Cerebellar cortex (tissue), 1 donor: ENCODE measurements around the gene NEU2.
"Not testable (repeated sequence)": the region's sequence is repeated elsewhere in the genome, so short reads cannot be mapped to it uniquely, and the experiment has no call there.

ENCODE experiments used
- DNase-seq: peaks from one replicate; pipeline ENCODE4 v3.0.0-alpha.2; 2015; ENCODE audit warnings: low spot score

NEU2 gene

DNA sequence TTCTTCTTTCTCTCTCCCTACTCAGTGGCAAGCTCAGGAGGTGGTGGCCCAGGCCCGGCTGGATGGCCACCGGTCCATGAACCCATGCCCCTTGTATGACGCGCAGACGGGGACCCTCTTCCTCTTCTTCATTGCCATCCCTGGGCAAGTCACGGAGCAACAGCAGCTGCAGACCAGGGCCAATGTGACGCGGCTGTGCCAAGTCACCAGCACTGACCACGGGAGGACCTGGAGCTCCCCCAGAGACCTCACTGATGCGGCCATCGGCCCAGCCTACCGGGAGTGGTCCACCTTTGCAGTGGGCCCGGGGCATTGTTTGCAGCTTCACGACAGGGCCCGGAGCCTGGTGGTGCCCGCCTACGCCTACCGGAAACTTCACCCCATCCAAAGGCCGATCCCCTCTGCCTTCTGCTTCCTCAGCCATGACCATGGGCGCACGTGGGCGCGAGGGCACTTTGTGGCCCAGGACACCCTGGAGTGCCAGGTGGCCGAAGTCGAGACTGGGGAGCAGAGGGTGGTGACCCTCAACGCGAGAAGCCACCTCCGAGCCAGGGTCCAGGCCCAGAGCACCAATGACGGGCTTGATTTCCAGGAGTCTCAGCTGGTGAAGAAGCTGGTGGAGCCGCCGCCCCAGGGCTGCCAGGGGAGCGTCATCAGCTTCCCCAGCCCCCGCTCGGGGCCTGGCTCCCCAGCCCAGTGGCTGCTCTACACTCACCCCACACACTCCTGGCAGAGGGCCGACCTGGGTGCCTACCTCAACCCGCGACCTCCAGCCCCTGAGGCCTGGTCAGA, 1.8 kb downstream of the NEU2 start:
- no peak for DNase-seq

DNA sequence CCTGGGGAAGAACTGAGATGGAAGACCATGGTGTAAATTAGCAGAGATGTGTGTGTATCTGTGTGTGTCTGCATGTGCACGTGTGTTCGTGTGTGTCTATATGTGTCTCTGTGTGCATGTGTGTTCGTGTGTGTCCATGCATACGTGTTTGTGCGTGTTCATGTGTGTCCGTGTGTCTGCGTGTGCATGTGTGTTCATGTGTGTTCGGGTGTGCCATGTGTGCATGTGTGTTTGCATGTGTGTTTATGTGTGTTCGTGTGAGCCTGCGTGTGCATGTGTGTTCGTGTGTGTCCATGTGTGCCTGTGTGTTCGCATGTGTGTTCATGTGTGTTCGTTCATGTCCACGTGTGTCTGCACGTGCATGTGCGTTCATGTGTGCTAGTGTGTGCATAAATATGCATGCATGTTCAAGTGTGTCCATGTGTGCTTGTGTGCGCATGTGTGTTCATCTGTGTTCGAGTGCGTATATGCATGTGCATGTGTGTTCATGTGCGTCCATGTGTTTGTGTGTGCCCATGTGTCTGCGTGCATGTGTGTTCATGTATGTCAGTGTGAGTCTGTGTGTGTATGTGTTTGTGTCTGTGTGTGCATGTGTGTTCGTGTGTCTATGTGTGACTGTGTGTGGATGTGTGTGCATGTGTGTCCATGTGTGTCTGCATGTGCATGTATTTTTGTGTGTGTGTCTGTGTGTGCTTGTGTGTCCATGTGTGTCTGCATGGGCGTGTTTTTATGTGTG, 3.1 kb downstream of the NEU2 start:
- DNase-seq = no peak

DNA sequence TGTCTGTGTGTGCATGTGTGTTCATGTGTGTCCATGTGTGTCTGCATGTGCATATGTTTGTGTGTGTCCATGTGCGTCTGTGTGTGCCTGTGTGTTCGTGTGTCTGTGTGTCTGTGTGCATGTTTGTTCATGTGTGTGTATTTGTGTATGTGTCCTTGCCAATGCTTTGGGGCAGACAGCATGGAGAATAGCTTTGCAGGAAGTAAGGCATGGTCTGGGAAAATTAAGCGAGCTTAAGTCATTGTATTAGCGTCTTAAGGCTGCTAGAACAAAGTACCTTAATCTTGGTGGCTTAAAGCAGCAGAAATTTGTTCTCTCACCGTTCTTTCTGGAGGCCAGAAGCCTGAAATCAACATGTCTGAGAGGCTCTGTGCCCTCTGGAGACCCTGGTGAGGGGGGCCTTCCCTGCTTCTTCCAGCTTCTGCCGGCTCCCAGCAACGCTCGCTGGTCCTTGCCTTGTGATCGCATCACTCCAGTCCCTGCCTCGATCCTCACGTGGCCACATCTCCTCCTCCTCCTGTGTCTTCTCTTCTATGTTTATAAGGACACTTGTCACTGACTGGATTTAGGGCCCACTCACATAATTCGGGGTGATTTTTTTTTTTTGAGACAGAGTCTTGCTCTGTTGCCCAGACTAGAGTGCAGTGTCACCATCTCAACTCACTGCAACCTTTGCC, 3.8 kb downstream of the NEU2 start:
- no peak for DNase-seq

DNA sequence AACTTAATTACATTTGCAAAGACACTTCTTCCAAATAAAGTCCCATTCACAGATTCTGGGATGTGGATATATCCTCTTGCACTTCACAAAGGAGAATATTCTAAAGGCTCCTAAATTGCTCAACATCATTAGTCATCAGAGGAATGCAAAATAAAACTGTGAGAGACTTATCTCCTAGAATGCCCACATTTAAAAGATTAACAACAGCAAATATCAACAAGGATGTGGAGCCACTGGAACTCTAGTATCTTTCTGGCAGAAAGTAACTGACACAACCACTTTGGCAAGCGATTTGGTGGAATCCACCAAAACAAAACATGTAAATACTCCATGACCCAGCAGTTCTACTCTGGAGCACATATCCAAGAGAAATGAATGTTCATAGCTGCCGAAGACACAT, 4.6 kb downstream of the NEU2 start:
- DNase-seq = no peak

DNA sequence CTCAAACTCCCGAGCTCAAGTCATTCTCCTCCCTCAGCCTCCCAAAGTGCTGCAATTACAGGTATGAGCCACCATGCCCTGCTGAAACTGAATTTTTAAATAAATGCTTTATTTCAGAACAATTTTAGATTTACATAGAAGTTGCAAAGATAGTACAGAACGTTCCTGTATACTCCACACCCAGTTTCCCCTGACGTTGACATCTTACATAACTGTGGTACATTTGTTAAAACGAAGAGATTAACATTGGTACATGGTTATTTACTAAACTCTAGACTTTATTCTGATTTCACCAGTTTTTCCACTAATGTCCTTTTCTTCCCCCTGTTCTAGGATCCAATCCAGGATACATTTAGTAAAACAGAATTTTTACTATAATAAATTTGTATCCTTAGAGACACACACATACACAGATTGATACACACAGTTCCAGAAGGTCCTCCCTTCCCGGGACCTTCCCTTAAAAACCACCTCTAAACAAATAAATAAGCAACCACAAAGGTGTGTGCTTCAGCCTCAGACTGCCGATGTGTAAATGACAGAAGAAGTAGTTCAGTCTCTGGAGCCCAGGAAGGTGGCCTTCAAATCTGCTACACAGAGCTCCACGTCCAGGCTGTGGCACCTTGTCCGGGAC, 6.9 kb downstream of the NEU2 start:
- no peak for DNase-seq

DNA sequence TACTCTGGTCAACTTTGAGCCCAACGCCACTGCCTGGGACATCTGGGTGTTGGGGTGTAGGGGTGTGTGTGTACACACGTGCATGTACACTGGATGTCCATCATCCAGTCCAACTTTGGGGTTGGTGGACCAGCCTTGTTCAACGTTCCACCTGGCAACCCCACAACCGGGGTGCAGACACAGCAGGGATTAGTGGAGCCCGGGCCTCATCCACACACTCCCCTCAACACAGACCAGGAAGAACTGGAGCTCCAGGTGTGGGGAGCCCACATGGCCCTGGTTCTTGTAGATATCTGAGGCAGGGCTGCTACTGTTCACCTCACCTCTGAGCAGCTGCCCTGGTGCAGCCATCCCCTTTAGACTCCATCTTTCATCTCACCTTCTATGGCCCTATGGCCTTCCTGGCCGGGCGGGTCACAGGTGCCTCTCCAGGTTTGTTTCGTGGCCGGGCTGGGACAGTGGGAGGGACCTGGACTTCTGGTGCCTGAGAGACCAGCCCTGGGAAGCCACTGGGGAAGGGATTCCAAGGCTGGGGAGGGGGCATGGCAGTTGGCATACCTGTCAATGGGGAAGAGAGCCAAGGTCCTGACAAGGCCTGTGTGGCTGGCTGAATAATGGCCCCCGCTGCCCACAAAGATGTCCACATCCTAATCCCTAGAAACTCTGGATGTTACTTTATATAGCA, 7.5 kb downstream of the NEU2 start:
- DNase-seq = no peak

DNA sequence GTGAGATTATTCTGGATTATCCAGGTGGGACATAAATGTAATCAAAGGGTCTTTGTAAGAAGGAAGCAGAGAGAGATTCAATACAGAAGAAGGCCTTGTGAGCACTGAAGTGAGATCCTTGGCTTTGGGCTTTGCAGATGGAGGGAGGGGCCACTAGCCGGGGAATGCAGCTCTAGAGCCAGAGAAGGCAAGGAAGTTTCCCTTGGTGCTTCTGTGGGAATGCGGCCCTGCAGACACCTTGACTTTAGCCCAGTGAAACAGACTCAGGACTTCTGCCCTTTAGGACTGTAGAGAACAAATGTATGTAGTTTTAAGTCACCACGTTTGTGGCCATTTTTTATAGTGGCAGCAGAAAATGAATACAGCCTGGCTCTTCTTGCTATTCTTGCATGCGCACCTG, 8.1 kb downstream of the NEU2 start:
- DNase-seq = no peak

DNA sequence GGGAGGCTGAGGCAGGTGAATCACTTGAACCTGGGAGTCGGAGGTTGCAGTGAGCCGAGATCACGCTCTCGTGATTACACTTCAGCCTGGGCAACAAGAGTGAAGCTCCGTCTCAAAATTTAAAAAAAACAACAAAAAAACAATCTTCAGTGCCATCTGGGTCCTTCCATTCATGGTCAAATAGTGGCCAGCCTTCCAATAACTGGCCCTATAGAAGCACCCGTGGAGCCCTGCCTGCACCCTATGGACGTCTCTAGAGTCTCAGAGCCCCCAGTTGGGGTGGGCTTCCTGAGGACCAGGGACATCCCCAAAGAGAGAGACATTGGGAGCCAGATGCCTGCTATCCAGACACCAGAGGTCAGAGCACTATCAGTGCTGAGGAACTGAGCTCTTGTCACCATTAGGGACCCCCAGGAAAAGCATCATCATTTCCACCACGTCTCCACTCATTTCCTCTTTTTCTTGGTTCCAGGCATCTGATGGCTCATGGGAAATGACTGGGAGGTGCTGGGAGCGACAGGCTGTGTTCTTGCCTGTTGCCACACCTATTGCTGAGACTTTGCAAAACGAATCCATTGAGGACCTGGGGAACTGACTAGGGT, 9.4 kb downstream of the NEU2 start:
- no peak for DNase-seq

DNA sequence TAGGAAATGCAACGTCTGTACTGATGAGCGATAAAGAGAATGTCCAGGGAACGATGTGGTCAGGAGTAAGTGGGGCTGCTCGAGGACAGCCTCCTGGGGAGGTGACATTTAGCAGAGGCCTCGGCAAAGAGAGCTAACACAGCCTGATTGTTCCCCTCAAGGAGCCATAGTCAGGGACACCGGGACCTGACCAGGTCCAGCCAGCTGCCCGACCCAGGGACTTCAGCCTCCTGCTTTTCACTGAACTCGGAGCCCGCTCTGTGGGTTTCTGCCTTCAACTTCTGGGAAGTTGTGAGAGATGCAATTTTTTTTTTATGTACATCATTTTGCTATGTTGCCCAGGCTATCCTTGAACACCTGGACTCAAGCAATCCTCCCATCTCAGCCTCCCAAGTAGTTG, 10.1 kb downstream of the NEU2 start:
- no peak for DNase-seq

DNA sequence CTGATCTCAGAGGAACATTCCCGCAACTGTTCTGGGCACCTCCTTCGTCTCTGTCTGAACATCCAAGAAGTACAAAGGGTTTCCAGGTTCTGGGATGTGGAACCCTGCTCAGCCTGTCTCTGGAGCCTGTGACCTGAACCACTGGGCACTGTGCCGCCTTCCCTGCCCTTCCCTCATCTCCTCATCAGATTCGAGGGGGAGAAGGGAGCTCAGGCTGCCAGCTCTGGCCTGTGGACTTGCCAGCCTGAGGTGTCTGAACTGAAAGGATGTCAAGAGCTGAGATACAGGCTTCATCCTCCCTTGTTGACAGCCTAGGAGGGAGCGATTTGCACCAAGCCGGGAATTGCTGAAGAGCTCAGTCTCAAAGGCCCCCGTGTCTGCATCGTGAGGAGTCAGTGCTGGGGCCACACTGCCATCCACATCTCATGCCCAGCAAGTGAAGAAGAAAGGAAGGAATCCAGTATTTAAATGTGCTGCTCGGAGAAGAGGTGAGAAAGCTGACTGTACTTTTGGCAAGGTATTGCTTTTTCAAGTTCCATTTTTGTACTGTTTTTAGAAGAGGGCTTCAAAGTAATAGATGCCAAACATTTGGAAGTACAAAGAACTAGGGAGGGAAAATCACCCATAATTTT, 12.6 kb downstream of the NEU2 start:
- no peak for DNase-seq

DNA sequence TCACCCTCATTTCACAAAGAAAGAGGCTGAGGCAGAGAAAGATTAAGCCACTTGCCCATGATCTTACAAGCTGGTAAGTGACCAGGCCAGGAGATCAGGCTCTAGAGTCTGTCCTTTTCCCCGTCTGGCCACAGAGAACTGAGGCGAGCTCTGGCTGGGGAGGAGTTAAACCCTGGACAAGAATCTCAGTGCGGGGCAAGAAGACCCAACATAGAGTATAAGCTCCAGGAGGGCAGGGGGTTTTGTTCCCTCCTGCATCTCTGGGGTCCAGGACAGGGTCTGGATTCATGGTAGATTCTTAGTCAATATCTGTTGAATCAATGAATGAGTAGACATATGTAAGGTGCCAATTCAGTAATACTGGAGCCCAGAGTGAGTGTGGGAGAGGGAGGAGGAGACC, 14.7 kb downstream of the NEU2 start:
- DNase-seq = no peak

DNA sequence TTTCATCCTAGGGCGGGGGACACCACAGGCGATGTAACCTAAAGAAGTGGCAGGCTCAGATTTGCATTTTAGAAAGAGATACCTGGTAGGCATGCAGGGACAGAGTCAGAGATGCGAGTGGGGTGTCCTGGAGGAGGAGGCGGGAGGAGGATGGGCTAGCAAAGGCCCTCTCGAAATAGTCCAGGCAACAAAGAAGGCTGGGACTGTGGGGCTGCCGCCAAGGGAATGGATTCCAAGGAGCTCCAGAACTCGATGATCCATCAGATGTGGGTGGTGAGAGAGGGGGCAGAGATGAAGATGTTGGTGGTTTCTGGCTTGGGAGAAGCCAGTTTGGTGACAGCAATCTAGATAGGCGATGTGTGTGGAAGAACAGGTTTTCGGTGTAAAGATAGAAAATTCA, 15.2 kb downstream of the NEU2 start:
- no peak for DNase-seq

DNA sequence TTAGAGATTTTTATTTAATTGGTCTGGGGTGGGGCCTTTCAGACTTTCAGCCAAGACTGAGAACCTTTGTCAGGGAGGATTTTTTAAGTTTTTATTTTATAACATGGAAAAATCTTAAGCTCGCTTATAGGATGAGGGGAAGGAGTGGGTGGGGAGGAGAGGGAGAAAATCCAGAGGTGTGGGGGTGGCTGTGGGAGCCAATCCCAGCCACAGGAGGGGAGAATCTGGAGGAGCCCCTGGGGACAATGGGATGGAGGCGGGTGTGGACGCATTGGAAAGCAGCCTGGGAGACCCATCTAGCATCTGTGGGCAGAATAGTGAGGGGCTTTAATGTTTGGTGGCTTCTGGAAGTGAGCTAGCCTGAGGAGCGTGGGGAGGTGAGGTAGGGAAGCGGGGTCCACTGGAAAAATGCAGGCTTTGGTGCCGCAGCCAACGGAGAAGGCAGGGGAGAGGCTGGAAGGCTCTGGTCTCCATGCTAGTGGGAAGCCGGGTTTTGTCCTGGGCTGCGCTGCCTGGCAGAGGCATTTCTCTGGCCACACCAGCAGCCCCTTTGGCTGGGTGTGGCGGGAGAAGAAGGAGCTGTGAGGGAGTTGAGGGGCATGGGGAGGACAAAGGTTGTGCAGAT, 16.2 kb downstream of the NEU2 start:
- no peak for DNase-seq

DNA sequence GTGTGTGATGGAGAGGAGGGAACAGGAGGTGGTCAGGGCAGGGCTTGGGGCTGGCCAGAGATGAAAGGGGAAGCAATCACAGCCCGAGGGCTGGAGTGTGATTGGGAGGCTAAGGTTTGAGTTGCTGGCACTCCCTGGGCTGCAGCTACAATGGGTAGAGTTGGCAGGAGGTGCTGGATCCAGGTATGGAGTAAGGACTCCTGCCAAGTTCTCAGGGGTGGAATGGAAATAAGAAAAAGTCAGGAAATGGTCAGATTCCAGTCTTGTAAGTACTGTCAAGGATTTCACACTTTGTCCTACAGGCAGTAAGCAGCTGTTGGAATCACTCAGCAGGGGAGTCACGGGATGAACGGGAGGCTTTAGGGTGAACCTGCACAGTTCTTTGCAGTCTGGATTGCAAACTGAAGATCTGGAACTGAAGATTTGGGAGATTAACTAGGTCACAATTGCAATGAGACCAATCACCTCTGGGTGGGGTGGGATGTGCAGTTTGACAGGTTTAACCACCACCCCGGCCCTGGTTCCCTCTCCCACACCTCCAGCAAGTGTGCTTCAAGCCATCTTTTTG, 16.8 kb downstream of the NEU2 start:
- DNase-seq = no peak

DNA sequence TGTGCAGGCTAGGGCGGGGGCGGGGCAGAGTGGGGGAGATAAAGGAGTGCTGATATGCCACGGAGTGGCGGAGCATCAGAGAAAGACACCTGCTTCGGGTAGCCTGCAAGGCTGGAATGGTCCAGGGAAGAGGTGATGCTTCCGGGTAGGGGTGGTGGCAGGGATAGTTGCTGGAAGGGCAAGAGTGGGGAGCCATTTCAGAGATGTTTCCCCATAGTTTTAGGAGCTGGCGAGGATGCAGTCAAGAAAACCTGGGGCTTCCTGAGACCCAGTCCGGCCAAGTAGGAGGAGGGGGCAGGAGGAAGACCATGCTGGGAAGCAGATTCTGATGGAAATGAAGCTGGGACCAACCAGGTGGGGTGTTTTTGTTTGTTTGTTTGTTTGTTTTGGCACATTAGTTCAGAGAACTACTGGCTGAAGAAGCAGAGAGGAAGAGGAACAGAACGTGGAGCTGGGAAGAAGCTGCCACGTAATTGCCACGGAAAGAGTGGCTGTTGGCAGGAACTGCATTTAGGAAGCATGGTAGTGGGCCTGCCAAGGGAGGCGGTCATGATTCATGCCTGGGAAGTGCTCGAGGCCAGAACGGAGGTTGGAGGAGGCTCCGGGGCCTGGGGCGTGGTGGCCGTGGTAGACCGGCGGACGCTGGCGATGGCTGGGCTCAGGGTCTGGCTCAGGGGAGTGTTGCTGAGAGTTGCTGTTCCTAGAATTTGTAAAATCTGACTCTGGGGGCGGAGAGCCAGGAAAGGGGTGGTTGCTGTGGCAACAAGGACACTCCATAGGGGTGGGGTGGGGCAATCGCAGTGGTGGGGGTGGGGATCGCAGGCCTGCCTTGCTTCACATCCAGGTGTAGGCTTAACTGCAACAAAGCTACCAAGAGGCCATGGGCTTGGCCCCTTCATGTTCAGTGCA, 19.0 kb downstream of the NEU2 start:
- DNase-seq = no peak

DNA sequence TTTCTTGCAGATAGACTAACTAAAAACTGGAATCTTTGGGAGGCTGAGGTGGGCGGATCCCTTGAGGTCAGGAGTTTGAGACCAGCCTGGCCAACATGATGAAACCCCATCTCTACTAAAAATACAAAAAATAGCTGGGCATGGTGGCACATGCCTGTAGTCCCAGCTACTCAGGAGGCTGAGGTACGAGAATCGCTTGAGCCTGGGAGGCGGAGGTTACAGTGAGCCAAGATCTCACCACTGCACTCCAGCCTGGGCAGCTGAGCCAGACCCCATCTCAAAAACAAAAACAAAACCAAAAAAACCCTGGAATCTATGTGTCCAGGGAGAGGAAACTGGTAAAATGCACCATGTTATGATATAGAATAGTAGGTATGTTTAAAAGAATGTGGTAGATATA, 20.0 kb downstream of the NEU2 start:
- DNase-seq = not testable (repeated sequence)

DNA sequence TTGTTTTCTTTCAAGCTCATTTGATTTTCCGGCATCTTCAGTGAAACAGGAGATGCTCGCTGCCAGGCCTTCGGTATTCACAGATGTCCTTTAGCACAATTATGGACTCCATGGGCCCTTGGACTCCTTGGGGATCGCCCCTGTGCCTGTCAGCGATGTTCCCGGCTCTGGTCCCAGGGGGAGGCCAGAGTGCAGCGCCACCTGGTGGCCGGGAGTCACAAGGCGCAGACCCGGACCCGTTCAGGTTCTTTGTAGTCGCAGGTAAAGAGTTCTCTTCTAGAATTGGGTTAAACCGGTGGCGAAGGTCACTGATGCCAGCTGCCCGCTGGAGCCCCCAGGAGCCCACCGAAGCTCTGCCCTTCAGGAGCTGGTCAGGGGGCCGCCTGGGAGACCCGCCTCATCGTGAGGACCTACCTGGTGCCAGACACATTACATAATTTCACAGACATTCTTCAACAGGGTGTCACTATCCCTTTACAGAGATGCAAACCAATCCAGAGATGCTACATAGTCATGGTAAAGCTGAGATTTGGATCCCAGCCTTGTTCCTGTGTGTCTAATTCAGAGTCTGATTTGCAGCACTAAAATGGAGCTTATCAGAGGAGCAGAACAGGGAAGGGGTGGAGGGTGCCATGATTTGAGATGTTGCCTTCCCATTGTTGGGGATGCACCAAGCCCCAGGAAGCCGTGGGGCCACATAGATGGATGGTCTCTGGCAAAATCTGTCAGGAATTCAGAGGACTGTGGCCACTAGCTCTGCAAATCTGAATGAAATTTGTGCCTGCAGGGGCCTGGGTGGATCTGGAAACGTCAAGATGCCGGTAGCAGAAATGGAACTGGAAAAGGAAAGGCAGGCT, 21.7 kb downstream of the NEU2 start:
- peak; percentile 14 for DNase-seq

DNA sequence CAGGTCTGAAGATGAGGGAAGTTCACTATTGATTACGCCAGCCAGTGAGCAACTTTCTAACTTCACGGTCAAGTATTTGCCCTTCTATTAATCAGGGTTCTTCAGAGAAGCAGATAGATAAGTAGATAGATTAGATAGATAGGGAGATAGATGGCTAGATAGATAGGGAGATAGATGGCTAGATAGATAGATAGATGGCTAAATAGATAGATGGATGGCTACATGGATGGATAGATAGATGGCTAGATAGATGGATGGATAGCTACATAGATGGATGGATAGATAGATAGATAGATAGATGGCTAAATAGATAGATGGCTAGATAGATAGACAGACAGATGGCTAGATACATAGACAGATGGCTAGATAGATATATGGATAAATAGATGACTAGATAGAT, 22.9 kb downstream of the NEU2 start:
- DNase-seq = no peak
